Gastroesophageal sphincter (tissue), 4 donors: Measurements from ENCODE around the gene CARHSP1. TPM values are rescaled to one million over a fixed set of nuclear protein-coding genes. Genes with fewer than 3 reads are reported as not detected.

Experiments
- ATAC-seq: fragments of 150-250 bp; one replicate; pipeline ENCODE4 v1.9.1; 2016; ENCODE audit warnings: mild to moderate bottlenecking, moderate library complexity
- H3K27ac ChIP-seq, 4 donors: fragments of 200-600 bp; sonication (generic) in 3 of 4; 1 replicate in 3 of 4; 2 replicates in 1 of 4; pipeline ENCODE4 v1.5.1; 2016 to 2019
- H3K27me3 ChIP-seq: fragments of 200-600 bp; sonication (generic); one replicate; pipeline ENCODE4 v1.5.1; 2019
- H3K36me3 ChIP-seq, 2 donors: fragments of 200-600 bp; sonication (generic); one replicate each; pipeline ENCODE4 v1.5.1; 2019; ENCODE audit warnings: control low read depth in 1 of 2
- H3K4me1 ChIP-seq, 3 donors: fragments of 200-600 bp; sonication (generic); 1 replicate in 2 of 3; 2 replicates in 1 of 3; pipeline ENCODE4 v1.5.1; 2016 to 2019; ENCODE audit warnings: control low read depth in 2 of 3
- H3K4me3 ChIP-seq, 2 donors: fragments of 200-600 bp; sonication (generic); one replicate each; pipeline ENCODE4 v1.5.1; 2019; ENCODE audit warnings: mild to moderate bottlenecking in 1 of 2, moderate library complexity in 1 of 2
- H3K9me3 ChIP-seq, 3 donors: fragments of 200-600 bp; sonication (generic); one replicate each; pipeline ENCODE4 v1.5.1; 2017 to 2019; ENCODE audit warnings: control low read depth in 2 of 3
- CTCF ChIP-seq, 4 experiments: fragments of 200-600 bp in 2 of 4; fragments of 450-650 bp in 2 of 4; sonication (generic) in 1 of 4; IDR thresholded peaks; one replicate each; pipeline ENCODE4 v1.5.1; 2017 to 2019; ENCODE audit warnings: antibody characterized with exemption in 4 of 4, mild to moderate bottlenecking in 2 of 4, moderate library complexity in 2 of 4
- EP300 ChIP-seq: sonication (generic); formaldehyde crosslinking; IDR thresholded peaks from one replicate; pipeline ENCODE4 v1.6.1; 2017; ENCODE audit warnings: antibody characterized with exemption, mild to moderate bottlenecking
- POLR2A ChIP-seq, 2 donors: fragments of 450-650 bp; IDR thresholded peaks; one replicate each; pipeline ENCODE4 v1.6.1; 2017; ENCODE audit warnings: antibody characterized with exemption in 2 of 2, mild to moderate bottlenecking in 2 of 2, moderate library complexity in 1 of 2
- POLR2AphosphoS5 ChIP-seq: sonication (generic); formaldehyde crosslinking; IDR thresholded peaks from one replicate; pipeline ENCODE4 v1.6.1; 2017; ENCODE audit warnings: antibody characterized with exemption
- WGBS, 2 donors: methylation state at CpG; one replicate each; pipeline ENCODE4 v1.1.5; 2018; ENCODE audit warnings: low coverage in 1 of 2; 5-methylcytosine and 5-hydroxymethylcytosine counted together
- total RNA-seq, 4 donors: library from RNA; depleted of rRNA; stranded (reverse); fragments of >200 nt; gene quantifications; one replicate each; pipeline ENCODE4 v1.1.0, GENCODE V29; 2016

The CARHSP1 gene
- total RNA-seq, 4 donors from 2014 or later: 29.3 to 79.8 (median 72.5) TPM

GRCh38 chr16:8822403-8822802, 46.4 kb downstream of the CARHSP1 start:
- WGBS, 2 donors: 83 to 89% methylated on average over 3 of the region's 3 CpGs
- no peaks in the 10 kb centered on the region for H3K9me3 ChIP-seq

GRCh38 chr16:8819411-8820034, 49.3 kb downstream of the CARHSP1 start:
- 89% methylated on average over 2 to 6 of the region's 6 CpGs for WGBS, 2 donors
- H3K4me3 ChIP-seq: no peak overlapping the region
- H3K9me3 ChIP-seq: no peaks in the 10 kb centered on the region
- TF ChIP-seq EP300: no peak
- TF ChIP-seq CTCF (IDR thresholded peaks at IDR 0.05): no peak
- no peak for TF ChIP-seq POLR2AphosphoS5
- TF ChIP-seq POLR2A (IDR thresholded peaks at IDR 0.05): no peak
- ATAC-seq: no peak
- no peak overlapping the region for H3K27ac ChIP-seq
- peaks cover 0 to 24% (median 0%) of the 10 kb centered on the region in 3 donors for H3K4me1 ChIP-seq
- H3K27me3 ChIP-seq: no peaks in the 10 kb centered on the region
- H3K36me3 ChIP-seq: peaks cover 0 to 67% of the 10 kb centered on the region in 2 donors

More at GRCh38 chr16:8822403-8822802, 46.4 kb downstream of the CARHSP1 start:
- Histone ChIP-seq H3K27ac (peak overlapping the region in 1 of 4 donors; percentile 43), H3K4me3 (no peak overlapping the region), H3K4me1 (peaks cover 0 to 24% (median 0%) of the 10 kb centered on the region in 3 donors), H3K36me3 (peaks cover 0 to 40% of the 10 kb centered on the region in 2 donors), H3K27me3 (no peaks in the 10 kb centered on the region)
- ATAC-seq: no peak
- TF ChIP-seq CTCF (IDR thresholded peaks at IDR 0.05) (no peak), POLR2AphosphoS5 (no peak), EP300 (no peak), POLR2A (IDR thresholded peaks at IDR 0.05) (no peak)

GRCh38 chr16:8818504-8819270, 50.1 kb downstream of the CARHSP1 start:
- ATAC-seq: no peak
- 68 to 80% methylated on average over 6 to 7 of the region's 10 CpGs for WGBS, 2 donors
- peaks cover 0 to 19% (median 0%) of the 10 kb centered on the region in 3 donors for H3K4me1 ChIP-seq
- no peak overlapping the region for H3K4me3 ChIP-seq
- TF ChIP-seq CTCF (IDR thresholded peaks at IDR 0.05) (no peak), EP300 (no peak), POLR2AphosphoS5 (no peak), POLR2A (IDR thresholded peaks at IDR 0.05) (no peak)
- peaks cover 0 to 75% of the 10 kb centered on the region in 2 donors for H3K36me3 ChIP-seq
- no peaks in the 10 kb centered on the region for H3K9me3 ChIP-seq
- H3K27me3 ChIP-seq: no peaks in the 10 kb centered on the region
- H3K27ac ChIP-seq: no peak overlapping the region

- no peak overlapping the region for H3K4me3 ChIP-seq
- peaks cover 0 to 4% (median 0%) of the 10 kb centered on the region in 3 donors for H3K4me1 ChIP-seq
- ATAC-seq: no peak
- H3K36me3 ChIP-seq: peaks cover 0 to 90% of the 10 kb centered on the region in 2 donors
- 79% methylated on average over 5 to 6 of the region's 6 CpGs for WGBS, 2 donors
- no peak overlapping the region for H3K27ac ChIP-seq
- no peaks in the 10 kb centered on the region for H3K9me3 ChIP-seq
- no peaks in the 10 kb centered on the region for H3K27me3 ChIP-seq
- TF ChIP-seq POLR2AphosphoS5: no peak
- TF ChIP-seq CTCF (IDR thresholded peaks at IDR 0.05): no peak
- no peak for TF ChIP-seq EP300
- TF ChIP-seq POLR2A (IDR thresholded peaks at IDR 0.05): no peak
Observed at GRCh38 chr16:8816967-8817655, 51.7 kb downstream of the CARHSP1 start.
